Kidney capillary endothelial cell (primary cell): ENCODE data around the gene MPDU1.

Experiments used
- DNase-seq: peaks from one replicate; pipeline ENCODE4 v3.0.0-alpha.2; 2018; ENCODE audit warnings: low spot score

The MPDU1 gene

GRCh38 chr17:7560172-7561027 is 23.3 kb upstream of the MPDU1 start:
- no peak for DNase-seq

DNA sequence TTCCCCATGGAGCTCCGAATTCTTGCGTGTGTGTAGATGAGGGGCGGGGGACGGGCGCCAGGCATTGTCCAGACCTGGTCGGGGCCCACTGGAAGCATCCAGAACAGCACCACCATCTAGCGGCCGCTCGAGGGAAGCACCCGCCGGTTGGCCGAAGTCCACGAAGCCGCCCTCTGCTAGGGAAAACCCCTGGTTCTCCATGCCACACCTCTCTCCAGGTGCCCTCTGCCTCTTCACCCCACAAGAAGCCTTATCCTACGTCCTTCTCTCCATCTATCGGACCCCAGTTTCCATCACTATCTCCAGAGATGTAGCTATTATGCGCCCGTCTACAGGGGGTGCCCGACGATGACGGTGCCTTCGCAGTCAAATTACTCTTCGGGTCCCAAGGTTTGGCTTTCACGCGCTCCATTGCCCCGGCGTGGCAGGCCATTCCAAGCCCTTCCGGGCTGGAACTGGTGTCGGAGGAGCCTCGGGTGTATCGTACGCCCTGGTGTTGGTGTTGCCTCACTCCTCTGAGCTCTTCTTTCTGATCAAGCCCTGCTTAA is 22.6 kb upstream of the MPDU1 start:
- DNase-seq: peak; percentile 85

DNA sequence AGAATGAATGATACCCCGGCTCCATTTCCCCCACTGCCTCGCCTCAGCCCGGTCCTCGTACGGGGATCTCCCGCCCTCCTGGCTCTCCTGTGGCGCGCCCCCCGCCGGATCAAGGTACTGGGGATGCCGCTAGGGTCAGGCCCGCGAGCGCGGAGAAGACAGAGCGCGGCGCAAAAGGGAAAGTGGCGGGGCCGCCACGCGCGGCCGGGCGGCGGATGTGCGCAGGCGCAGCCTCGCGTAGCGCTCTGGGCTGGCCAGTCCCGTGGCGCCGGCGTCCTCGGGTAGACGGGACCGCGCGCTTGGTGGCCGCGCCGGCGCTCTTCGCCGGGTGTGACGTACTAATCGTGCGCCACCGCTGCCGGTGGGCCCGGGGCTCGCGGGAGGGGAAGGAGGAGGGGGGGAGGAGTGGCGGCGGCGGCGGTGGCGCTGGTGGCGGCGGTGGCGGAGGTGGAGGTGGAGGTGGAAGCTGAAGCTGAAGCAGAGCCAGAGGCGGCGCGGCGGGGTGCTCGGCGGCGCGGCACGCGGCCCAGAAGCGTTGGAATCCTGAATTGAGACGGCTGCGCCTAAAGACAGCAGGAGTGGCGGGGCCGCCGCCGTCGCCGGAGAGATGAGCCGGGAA is 22.0 kb upstream of the MPDU1 start, which contains the start of gene SENP3:
TSS of gene SENP3 (plus strand) at position 331 of the 619 bp plus-strand sequence. CDS start 1,158 bp downstream, outside the sequence.
- peak; percentile 86 for DNase-seq

DNA sequence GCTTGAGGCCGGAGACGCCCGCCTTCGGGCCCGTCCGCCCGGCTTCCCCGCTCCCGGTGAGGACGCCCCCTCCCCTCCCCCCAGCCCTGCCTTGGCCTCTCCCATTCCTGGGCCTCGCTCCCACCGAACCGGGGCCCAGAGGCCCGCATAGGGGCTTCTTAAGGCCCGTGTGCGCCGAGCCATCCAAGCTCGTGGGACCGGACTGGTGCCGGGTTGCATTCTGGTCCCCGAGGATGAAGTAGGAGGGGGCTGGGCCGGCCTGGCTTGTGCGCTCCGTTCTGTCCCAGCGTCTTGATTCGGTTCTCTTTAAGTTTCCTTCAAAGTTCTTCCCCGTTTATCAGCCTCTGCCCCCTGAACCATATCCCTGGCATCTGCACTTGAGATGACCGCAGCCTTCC is 21.4 kb upstream of the MPDU1 start:
- DNase-seq: no peak

- DNase-seq: no peak
Observed at GRCh38 chr17:7563115-7563869, 20.4 kb upstream of the MPDU1 start.

- DNase-seq: no peak
Observed at GRCh38 chr17:7569571-7569970, 14.1 kb upstream of the MPDU1 start.

- no peak for DNase-seq
Observed at GRCh38 chr17:7570351-7570750, 13.3 kb upstream of the MPDU1 start.

DNA sequence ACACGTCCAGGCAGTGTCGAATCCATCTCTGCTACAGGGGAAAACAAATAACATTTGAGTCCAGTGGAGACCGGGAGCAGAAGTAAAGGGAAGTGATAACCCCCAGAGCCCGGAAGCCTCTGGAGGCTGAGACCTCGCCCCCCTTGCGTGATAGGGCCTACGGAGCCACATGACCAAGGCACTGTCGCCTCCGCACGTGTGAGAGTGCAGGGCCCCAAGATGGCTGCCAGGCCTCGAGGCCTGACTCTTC is 11.4 kb upstream of the MPDU1 start:
- DNase-seq: no peak

DNA sequence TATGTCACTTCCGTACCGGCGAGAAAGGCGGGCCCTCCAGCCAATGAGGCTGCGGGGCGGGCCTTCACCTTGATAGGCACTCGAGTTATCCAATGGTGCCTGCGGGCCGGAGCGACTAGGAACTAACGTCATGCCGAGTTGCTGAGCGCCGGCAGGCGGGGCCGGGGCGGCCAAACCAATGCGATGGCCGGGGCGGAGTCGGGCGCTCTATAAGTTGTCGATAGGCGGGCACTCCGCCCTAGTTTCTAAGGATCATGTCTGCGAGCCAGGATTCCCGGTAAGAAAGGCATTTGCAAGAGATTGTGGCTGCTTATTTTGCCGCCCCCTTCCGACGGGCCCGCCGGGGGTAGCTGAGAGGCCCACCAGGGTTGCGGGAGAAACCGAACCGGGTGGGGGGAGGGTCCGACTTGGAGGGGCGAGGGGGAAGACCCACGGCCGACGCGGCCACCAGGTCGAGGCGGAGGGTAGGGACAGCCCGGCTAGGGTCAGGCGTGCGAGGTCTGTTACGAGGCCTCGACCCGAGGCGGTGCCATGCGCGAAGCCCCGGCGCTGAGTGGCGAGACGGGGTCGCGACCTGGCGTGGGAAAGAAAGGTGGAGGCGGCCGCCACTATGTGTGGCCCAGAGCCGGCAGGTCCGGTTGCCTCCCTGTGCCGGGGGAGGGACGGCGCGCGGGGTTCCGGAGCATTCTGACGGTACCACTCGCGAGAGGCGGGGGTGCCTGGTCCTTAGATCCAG is 10.9 kb upstream of the MPDU1 start:
- DNase-seq: peak; percentile 100

DNA sequence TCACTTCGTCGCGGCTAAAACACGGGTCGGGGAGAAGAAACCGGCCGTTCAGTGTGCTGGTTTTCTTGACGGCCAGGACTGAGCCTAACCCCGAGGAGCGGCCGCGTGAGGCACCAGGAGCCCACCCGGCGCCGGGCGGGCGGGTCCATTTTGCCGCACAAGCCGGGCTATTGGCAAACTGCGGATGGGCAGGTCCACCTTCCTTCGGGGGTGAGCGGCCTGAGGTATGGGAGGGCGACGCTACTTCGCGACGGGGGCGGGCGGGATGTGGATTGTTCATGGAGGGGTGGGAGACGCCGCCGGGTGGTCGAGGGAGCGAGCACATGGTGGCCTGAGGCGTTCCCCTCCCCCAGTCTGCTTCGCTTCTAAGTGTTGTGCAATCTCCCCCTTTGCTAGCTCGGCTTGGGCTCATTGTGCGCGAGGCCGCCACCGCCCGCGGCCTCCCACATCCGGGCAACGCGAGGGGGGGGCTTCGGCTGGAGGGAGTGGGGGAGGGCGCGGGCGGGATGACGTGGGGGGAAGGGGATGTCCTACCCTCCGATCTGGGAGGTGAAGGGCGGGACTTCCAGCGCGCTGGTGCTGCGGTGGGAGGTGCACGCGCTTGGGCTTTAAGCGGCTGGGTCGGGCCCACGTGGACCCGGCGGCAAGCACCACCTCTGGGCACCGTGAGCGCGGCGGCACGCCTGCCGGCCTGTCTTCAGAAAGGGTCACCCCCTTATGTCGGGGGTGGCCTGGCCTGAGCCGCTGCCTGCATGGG is 10.2 kb upstream of the MPDU1 start:
- DNase-seq: peak; percentile 73

GRCh38 chr17:7574176-7574953 is 9.3 kb upstream of the MPDU1 start:
- no peak for DNase-seq

DNA sequence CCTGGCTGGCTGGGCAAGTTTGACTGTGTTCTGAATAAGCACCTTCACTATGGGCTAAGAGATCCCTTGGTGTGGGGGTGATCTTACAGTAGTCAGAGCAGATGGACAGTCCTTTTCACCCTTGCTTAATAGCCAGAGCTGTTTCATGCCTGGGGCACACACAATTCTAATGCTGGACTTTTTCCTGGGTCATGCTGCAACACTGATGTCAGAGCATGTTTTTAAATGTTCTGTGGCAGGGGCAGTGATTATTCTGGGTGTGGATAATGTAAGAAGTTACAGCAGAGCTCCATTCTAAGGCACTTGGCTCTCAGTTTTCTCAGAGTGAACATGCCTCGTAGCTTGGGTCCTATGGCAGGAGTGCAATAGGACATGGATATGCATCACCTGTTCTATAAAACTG is 8.2 kb upstream of the MPDU1 start:
- no peak for DNase-seq

DNA sequence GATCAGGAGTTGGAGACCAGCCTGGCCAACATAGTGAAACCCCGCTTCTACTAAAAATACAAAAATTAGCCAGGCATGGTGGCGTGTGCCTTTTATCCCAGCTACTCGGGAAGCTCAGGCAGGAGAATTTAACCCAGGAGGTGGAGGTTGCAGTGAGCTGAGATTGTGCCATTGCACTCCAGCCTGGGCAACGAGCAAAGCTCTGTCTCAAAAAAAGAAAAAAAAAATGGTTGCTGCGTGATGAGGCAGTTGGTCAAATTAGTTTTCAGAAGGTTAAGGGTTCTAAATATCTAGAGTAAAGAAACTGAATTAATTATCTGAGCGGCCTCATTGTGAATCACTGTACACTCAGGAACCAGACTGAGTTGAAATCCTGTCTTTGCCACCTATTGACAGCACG is 7.7 kb upstream of the MPDU1 start:
- no peak for DNase-seq

DNA sequence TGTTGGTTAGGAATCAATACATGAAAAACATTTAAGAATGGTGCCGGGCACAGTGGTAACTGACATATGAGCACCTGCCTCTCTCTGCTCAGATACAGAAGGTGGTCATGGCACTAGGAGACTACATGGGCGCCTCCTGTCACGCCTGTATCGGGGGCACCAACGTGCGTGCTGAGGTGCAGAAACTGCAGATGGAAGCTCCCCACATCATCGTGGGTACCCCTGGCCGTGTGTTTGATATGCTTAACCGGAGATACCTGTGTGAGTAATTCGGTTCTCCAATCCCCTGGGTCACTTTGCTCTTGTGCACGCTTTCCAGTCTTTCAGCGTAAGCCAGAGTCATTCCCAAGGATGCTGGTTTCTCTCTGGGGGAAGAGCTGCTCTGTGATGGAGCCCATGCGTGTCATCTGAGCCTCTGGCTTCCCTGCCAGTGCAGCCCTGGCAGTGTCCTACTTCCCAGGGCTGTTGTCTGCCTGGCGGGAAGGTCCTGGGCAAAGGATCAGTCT is 7.2 kb upstream of the MPDU1 start:
- DNase-seq: no peak

GRCh38 chr17:7577327-7578199 is 6.1 kb upstream of the MPDU1 start:
- no peak for DNase-seq

DNA sequence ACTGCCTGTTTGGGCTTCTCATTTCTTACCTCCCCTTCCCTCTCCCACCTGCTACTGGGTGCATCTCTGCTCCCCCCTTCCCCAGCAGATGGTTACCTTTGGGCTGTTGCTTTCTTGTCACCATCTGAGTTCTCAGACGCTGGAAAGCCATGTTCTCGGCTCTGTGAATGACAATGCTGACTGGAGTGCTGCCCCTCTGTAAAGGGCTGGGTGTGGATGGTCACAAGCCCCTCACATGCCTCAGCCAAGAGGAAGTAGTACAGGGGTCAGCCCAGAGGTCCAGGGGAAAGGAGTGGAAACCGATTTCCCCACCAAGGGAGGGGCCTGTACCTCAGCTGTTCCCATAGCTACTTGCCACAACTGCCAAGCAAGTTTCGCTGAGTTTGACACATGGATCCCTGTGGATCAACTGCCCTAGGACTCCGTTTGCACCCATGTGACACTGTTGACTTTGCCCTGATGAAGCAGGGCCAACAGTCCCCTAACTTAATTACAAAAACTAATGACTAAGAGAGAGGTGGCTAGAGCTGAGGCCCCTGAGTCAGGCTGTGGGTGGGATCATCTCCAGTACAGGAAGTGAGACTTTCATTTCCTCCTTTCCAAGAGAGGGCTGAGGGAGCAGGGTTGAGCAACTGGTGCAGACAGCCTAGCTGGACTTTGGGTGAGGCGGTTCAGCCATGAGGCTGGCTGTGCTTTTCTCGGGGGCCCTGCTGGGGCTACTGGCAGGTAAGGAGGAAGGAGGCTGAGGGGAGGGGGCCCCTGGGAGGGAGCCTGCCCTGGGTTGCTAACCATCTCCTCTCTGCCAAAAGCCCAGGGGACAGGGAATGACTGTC is 4.4 kb upstream of the MPDU1 start, which contains the start of gene CD68:
TSS of gene CD68 (plus strand) at position 638 of the 833 bp plus-strand sequence. CDS start at position 678, 40 bp downstream.
- DNase-seq: peak; percentile 96

DNA sequence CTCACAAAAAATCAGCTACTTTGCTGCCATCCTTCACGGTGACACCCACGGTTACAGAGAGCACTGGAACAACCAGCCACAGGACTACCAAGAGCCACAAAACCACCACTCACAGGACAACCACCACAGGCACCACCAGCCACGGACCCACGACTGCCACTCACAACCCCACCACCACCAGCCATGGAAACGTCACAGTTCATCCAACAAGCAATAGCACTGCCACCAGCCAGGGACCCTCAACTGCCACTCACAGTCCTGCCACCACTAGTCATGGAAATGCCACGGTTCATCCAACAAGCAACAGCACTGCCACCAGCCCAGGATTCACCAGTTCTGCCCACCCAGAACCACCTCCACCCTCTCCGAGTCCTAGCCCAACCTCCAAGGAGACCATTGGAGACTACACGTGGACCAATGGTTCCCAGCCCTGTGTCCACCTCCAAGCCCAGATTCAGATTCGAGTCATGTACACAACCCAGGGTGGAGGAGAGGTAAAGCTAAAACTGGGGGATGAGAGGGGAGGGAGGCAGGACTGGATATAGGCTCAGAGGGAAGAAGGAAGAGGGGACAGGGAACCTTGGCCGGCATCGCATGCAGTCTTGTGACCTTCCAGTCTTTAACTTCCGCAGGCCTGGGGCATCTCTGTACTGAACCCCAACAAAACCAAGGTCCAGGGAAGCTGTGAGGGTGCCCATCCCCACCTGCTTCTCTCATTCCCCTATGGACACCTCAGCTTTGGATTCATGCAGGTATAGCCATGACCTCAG is 3.6 kb upstream of the MPDU1 start:
- no peak for DNase-seq
